ENCODE measurements around the gene SOWAHA.
A peak's percentile ranks its signal among the peaks of the same experiment; 100 is the strongest.

Gene SOWAHA

GRCh38 chr5:132865668-132866341, 52.7 kb downstream of the SOWAHA start:
- Histone ChIP-seq H3K4me1 (ENCODE audit: control insufficient read depth in 1 of 2, insufficient read depth in 2 of 2, low read length in 2 of 2) (peaks cover 5 to 12% of the 10 kb centered on the region in 2 donors), H3K27ac (ENCODE audit: low read length) (peak overlapping the region; percentile 94), H3K4me3 (ENCODE audit: low read depth in 1 of 2, low read length in 2 of 2) (peak overlapping the region; percentile 89 to 96), H3K9me3 (ENCODE audit: control insufficient read depth in 1 of 2, low read length in 2 of 2) (no peaks in the 10 kb centered on the region), H3K36me3 (ENCODE audit: control insufficient read depth in 1 of 2, insufficient read depth in 2 of 2, low read length in 2 of 2) (peaks cover 15 to 24% of the 10 kb centered on the region in 2 donors), H3K27me3 (ENCODE audit: low read depth, low read length) (no peaks in the 10 kb centered on the region)
